ENCODE measurements around the gene SNX2. TPM values are rescaled to one million over a fixed set of nuclear protein-coding genes. Genes with fewer than 3 reads are reported as not detected.

The SNX2 gene
- total RNA-seq, 4 donors from 2014 or later = 27.3 to 337 (median 69.6) TPM

- H3K36me3 ChIP-seq = no peaks in the 10 kb centered on the region
- peaks cover 0 to 9% (median 4%) of the 10 kb centered on the region in 4 donors for H3K4me1 ChIP-seq
- 62 to 72% methylated on average over 6 to 9 of the region's 9 CpGs for WGBS, 2 donors (ENCODE audit: low coverage in 1 of 2)
- H3K27ac ChIP-seq = no peak overlapping the region
- in situ Hi-C loops (cut with MboI; ENCODE audit: low pct_ligation_motif_present in 1 of 4, low pct_unique_long_range_greater_than_20kb in 1 of 4, low sequenced_read_pairs in 3 of 4) (no loop called here), intact Hi-C loops (cut with DNase I; ENCODE audit: low total_unique reads) (loop anchor here (2.0 kb wide), 1 partner anchor 49 kb away; no protein-coding TSS in a partner anchor)
- no peak overlapping the region for H3K4me3 ChIP-seq
- TF ChIP-seq POLR2AphosphoS5 (IDR thresholded peaks at IDR 0.05) (no peak), EP300 (IDR thresholded peaks at IDR 0.05; ENCODE audit: low read depth) (no peak), POLR2A (IDR thresholded peaks at IDR 0.05) (no peak), CTCF (IDR thresholded peaks at IDR 0.05) (no peak)
- no peak for DNase-seq
- H3K27me3 ChIP-seq = no peaks in the 10 kb centered on the region
- no peaks in the 10 kb centered on the region for H3K9me3 ChIP-seq
Measured at GRCh38 chr5:122736086-122736845, 38.6 kb upstream of the SNX2 start.

GRCh38 chr5:122738088-122738487, 36.8 kb upstream of the SNX2 start:
- Histone ChIP-seq H3K9me3 (no peaks in the 10 kb centered on the region), H3K36me3 (no peaks in the 10 kb centered on the region), H3K4me3 (no peak overlapping the region), H3K4me1 (peaks cover 0 to 9% (median 4%) of the 10 kb centered on the region in 4 donors), H3K27me3 (no peaks in the 10 kb centered on the region), H3K27ac (no peak overlapping the region)
- intact Hi-C loops (cut with DNase I; ENCODE audit: low total_unique reads) (no loop called here), in situ Hi-C loops (cut with MboI; ENCODE audit: low pct_ligation_motif_present in 1 of 4, low pct_unique_long_range_greater_than_20kb in 1 of 4, low sequenced_read_pairs in 3 of 4) (no loop called here)
- TF ChIP-seq POLR2A (IDR thresholded peaks at IDR 0.05) = no peak
- no peak for TF ChIP-seq EP300 (IDR thresholded peaks at IDR 0.05; ENCODE audit: low read depth)
- no peak for TF ChIP-seq POLR2AphosphoS5 (IDR thresholded peaks at IDR 0.05)
- TF ChIP-seq CTCF (IDR thresholded peaks at IDR 0.05) = no peak
- DNase-seq = no peak

GRCh38 chr5:122741681-122742080, 33.2 kb upstream of the SNX2 start:
- Histone ChIP-seq H3K36me3 (no peaks in the 10 kb centered on the region), H3K4me3 (no peak overlapping the region), H3K27ac (no peak overlapping the region), H3K4me1 (peaks cover 0 to 3% (median under 1%) of the 10 kb centered on the region in 4 donors), H3K9me3 (no peaks in the 10 kb centered on the region), H3K27me3 (no peaks in the 10 kb centered on the region)
- TF ChIP-seq POLR2AphosphoS5 (IDR thresholded peaks at IDR 0.05) (no peak), EP300 (IDR thresholded peaks at IDR 0.05; ENCODE audit: low read depth) (no peak), CTCF (IDR thresholded peaks at IDR 0.05) (no peak), POLR2A (IDR thresholded peaks at IDR 0.05) (no peak)
- 67 to 87% methylated on average over 2 of the region's 2 CpGs for WGBS, 2 donors (ENCODE audit: low coverage in 1 of 2)
- intact Hi-C loops (cut with DNase I; ENCODE audit: low total_unique reads) = no loop called here
- in situ Hi-C loops (cut with MboI; ENCODE audit: low pct_ligation_motif_present in 1 of 4, low pct_unique_long_range_greater_than_20kb in 1 of 4, low sequenced_read_pairs in 3 of 4) = no loop called here
- no peak for DNase-seq

GRCh38 chr5:122743261-122743660, 31.6 kb upstream of the SNX2 start:
- H3K4me1 ChIP-seq = no peaks in the 10 kb centered on the region
- H3K9me3 ChIP-seq = no peaks in the 10 kb centered on the region
- intact Hi-C loops (cut with DNase I; ENCODE audit: low total_unique reads) = no loop called here
- no peak overlapping the region for H3K27ac ChIP-seq
- no peak for TF ChIP-seq POLR2A (IDR thresholded peaks at IDR 0.05)
- no peak for TF ChIP-seq POLR2AphosphoS5 (IDR thresholded peaks at IDR 0.05)
- TF ChIP-seq EP300 (IDR thresholded peaks at IDR 0.05; ENCODE audit: low read depth) = no peak
- no peak for TF ChIP-seq CTCF (IDR thresholded peaks at IDR 0.05)
- in situ Hi-C loops (cut with MboI; ENCODE audit: low pct_ligation_motif_present in 1 of 4, low pct_unique_long_range_greater_than_20kb in 1 of 4, low sequenced_read_pairs in 3 of 4) = no loop called here
- H3K36me3 ChIP-seq = no peaks in the 10 kb centered on the region
- H3K27me3 ChIP-seq = no peaks in the 10 kb centered on the region
- H3K4me3 ChIP-seq = no peak overlapping the region
- DNase-seq = no peak
- WGBS, 2 donors (ENCODE audit: low coverage in 1 of 2) = 66% methylated on average over 3 of the region's 3 CpGs; no CpG with 5 or more reads in 1 of the 2 donors
